GM23338 (cell line): ENCODE measurements around the gene USP24.

Source experiments
- CREB1 ChIP-seq: fragments of 250-450 bp; sonication (Bioruptor Pico); IDR thresholded peaks from 2 replicates; pipeline ENCODE4 v1.5.0; 2020; ENCODE audit warnings: low read depth, mild to moderate bottlenecking, moderate library complexity
- CTCF ChIP-seq, 2 experiments: fragments of 200-600 bp in 1 of 2; sonication (generic) in 1 of 2; conservative IDR thresholded peaks; 2 replicates each; pipeline versions ENCODE4 v1.5.1 to v1.6.1; 2016 to 2017; ENCODE audit warnings: antibody characterized with exemption in 2 of 2, low read depth in 2 of 2, mild to moderate bottlenecking in 2 of 2, moderate library complexity in 1 of 2
- ETS1 ChIP-seq: IDR thresholded peaks from 2 replicates; pipeline ENCODE4 v1.6.1; 2016; ENCODE audit warnings: antibody characterized with exemption
- EZH2 ChIP-seq: fragments of 200-600 bp; sonication (generic); IDR thresholded peaks from one replicate; pipeline ENCODE4 v1.8.0; 2017; ENCODE audit warnings: antibody characterized with exemption, mild to moderate bottlenecking, low read depth; ENCODE audit not compliant: unreplicated experiment
- EZH2phosphoT487 ChIP-seq: fragments of 200-600 bp; sonication (generic); IDR thresholded peaks from one replicate; pipeline ENCODE4 v1.8.1; 2018; ENCODE audit warnings: antibody characterized with exemption; ENCODE audit not compliant: unreplicated experiment
- NANOG ChIP-seq: IDR thresholded peaks from 2 replicates; pipeline ENCODE4 v1.6.1; 2016; ENCODE audit warnings: antibody characterized with exemption, borderline replicate concordance
- POLR2AphosphoS5 ChIP-seq: IDR thresholded peaks from 2 replicates; pipeline ENCODE4 v1.6.1; 2016; ENCODE audit warnings: antibody characterized with exemption, low read depth
- REST ChIP-seq: IDR thresholded peaks from one replicate; pipeline ENCODE4 v1.6.1; 2018; ENCODE audit warnings: antibody characterized with exemption; ENCODE audit not compliant: unreplicated experiment

- TF ChIP-seq CTCF (conservative IDR thresholded peaks at IDR 0.05; ENCODE audit: low read depth in 2 of 2) (no peak), REST (peak; percentile 30), CREB1 (CRISPR knock-in tag) (no peak), EZH2 (no peak), EZH2phosphoT487 (no peak), POLR2AphosphoS5 (no peak), ETS1 (no peak), NANOG (no peak)
Observed at GRCh38 chr1:55037733-55038551, 177.2 kb downstream of the USP24 start.
